Cardiac muscle cell (in vitro differentiated cells and primary cell): Measurements from ENCODE around the gene PAF1. TPM values are rescaled to one million over a fixed set of nuclear protein-coding genes. Genes with fewer than 3 reads are reported as not detected.
"Not testable (repeated sequence)": the region's sequence is repeated elsewhere in the genome, so short reads cannot be mapped to it uniquely, and the experiment has no call there.

Experiments used
- DNase-seq, 2 donors: peaks; one replicate each; pipeline versions ENCODE4 v3.0.0 to v3.0.0-alpha.2; 2010 to 2017; ENCODE audit warnings: low read depth in 1 of 2, low spot score in 1 of 2
- H3K27ac ChIP-seq: fragments of 200-600 bp; sonication (generic); 2 replicates; pipeline ENCODE4 v1.5.1; 2016
- H3K27me3 ChIP-seq: fragments of 200-600 bp; sonication (generic); 2 replicates; pipeline ENCODE4 v1.6.0; 2016; ENCODE audit warnings: control low read depth
- H3K36me3 ChIP-seq: fragments of 200-600 bp; sonication (generic); 2 replicates; pipeline ENCODE4 v1.5.1; 2016; ENCODE audit warnings: control low read depth
- H3K4me1 ChIP-seq: fragments of 200-600 bp; sonication (generic); 2 replicates; pipeline ENCODE4 v1.8.1; 2017; ENCODE audit warnings: low read depth, mild to moderate bottlenecking, mixed run types
- H3K4me3 ChIP-seq: fragments of 200-600 bp; sonication (generic); 2 replicates; pipeline ENCODE4 v1.5.1; 2016; ENCODE audit warnings: mild to moderate bottlenecking
- H3K9me3 ChIP-seq: fragments of 200-600 bp; sonication (generic); 2 replicates; pipeline ENCODE4 v1.5.1; 2017; ENCODE audit warnings: low read depth, mild to moderate bottlenecking, control low read depth
- CTCF ChIP-seq: IDR thresholded peaks from 2 replicates; pipeline ENCODE4 v1.5.1; 2012; ENCODE audit warnings: low read depth, mild to moderate bottlenecking, low read length
- polyA plus RNA-seq: library from polyadenylated mRNA; unstranded; fragments of >200 nt; fragmentation: Nextera tagmentation; extraction: Ambion mirVana; gene quantifications from 2 replicates; pipeline ENCODE4 v1.2.1, GENCODE V29; 2016
- total RNA-seq: library from RNA; depleted of rRNA; stranded (reverse); fragments of >200 nt; gene quantifications from 2 replicates; pipeline ENCODE4 v1.2.3, GENCODE V29; 2016

Gene PAF1
- total and polyA plus RNA-seq, 2 experiments from 2014 or later, result 61.9 to 78.3 TPM

GRCh38 chr19:39341129-39341718, 49.7 kb downstream of the PAF1 start:
- TF ChIP-seq CTCF, result no peak
- Histone ChIP-seq H3K4me3 (peak overlapping the region; percentile 84), H3K9me3 (no peaks in the 10 kb centered on the region), H3K27me3 (no peaks in the 10 kb centered on the region), H3K4me1 (peaks cover 6% of the 10 kb centered on the region), H3K27ac (peak overlapping the region; percentile 80), H3K36me3 (no peaks in the 10 kb centered on the region)
- DNase-seq, result peak; percentile 38 to 52

GRCh38 chr19:39340156-39340555, 50.8 kb downstream of the PAF1 start:
- H3K36me3 ChIP-seq, H3K4me3 ChIP-seq, DNase-seq, H3K4me1 ChIP-seq, H3K27me3 ChIP-seq, H3K27ac ChIP-seq, H3K9me3 ChIP-seq: not testable (repeated sequence)

- Histone ChIP-seq H3K27me3 (no peaks in the 10 kb centered on the region), H3K9me3 (no peaks in the 10 kb centered on the region), H3K4me1 (peaks cover 6% of the 10 kb centered on the region), H3K4me3 (no peak overlapping the region), H3K27ac (no peak overlapping the region), H3K36me3 (no peaks in the 10 kb centered on the region)
- DNase-seq, result no peak
- TF ChIP-seq CTCF, result no peak
These were observed 51.2 kb downstream of the PAF1 start for GRCh38 chr19:39339674-39340073.

- DNase-seq, result no peak
- no peaks in the 10 kb centered on the region for H3K27me3 ChIP-seq
- no peak overlapping the region for H3K27ac ChIP-seq
- H3K9me3 ChIP-seq, result no peaks in the 10 kb centered on the region
- no peak for TF ChIP-seq CTCF
- no peaks in the 10 kb centered on the region for H3K4me1 ChIP-seq
- no peaks in the 10 kb centered on the region for H3K36me3 ChIP-seq
- no peak overlapping the region for H3K4me3 ChIP-seq
These were observed 54.4 kb downstream of the PAF1 start for GRCh38 chr19:39336483-39336882.

Other genes starting within 250 kb of the PAF1 start
- 10.3 and 16.1 TPM in 2 replicates for gene NCCRP1, start 194.1 kb downstream of the PAF1 start, total RNA-seq
- 10.0 and 17.5 TPM in 2 replicates for gene NCCRP1, start 194.1 kb downstream of the PAF1 start, polyA plus RNA-seq
- gene SYCN, start 186.8 kb downstream of the PAF1 start, total RNA-seq, result not detected in 2 replicates
- not detected in 2 replicates for gene SYCN, start 186.8 kb downstream of the PAF1 start, polyA plus RNA-seq
- not detected in 2 replicates for gene IFNL3, start 146.1 kb downstream of the PAF1 start, total RNA-seq
- not detected in 2 replicates for gene IFNL3, start 146.1 kb downstream of the PAF1 start, polyA plus RNA-seq
- gene IFNL4, start 142.2 kb downstream of the PAF1 start, total RNA-seq, result not detected in 2 replicates
- 0.17 TPM in 1 of 2 replicates, not detected in the other for gene IFNL4, start 142.2 kb downstream of the PAF1 start, polyA plus RNA-seq
- gene IFNL2, start 122.7 kb downstream of the PAF1 start, total RNA-seq, result not detected in 2 replicates
- not detected in 2 replicates for gene IFNL2, start 122.7 kb downstream of the PAF1 start, polyA plus RNA-seq
- not detected in 2 replicates for gene IFNL1, start 94.7 kb downstream of the PAF1 start, total RNA-seq
- gene IFNL1, start 94.7 kb downstream of the PAF1 start, polyA plus RNA-seq, result not detected in 2 replicates
- gene LRFN1, start 70.2 kb downstream of the PAF1 start, total RNA-seq, result 10.3 and 19.4 TPM in 2 replicates
- 12.4 and 18.6 TPM in 2 replicates for gene LRFN1, start 70.2 kb downstream of the PAF1 start, polyA plus RNA-seq
- not detected in 2 replicates for gene GMFG, start 55.1 kb downstream of the PAF1 start, total RNA-seq
- gene GMFG, start 55.1 kb downstream of the PAF1 start, polyA plus RNA-seq, result 2.3 and 3.2 TPM in 2 replicates
- 158 and 183 TPM in 2 replicates for gene SAMD4B, start 48.7 kb downstream of the PAF1 start, total RNA-seq
- gene SAMD4B, start 48.7 kb downstream of the PAF1 start, polyA plus RNA-seq, result 120 and 139 TPM in 2 replicates
- gene MED29, start 272 bp upstream of the PAF1 start, total RNA-seq, result 43.8 and 70.6 TPM in 2 replicates
- gene MED29, start 272 bp upstream of the PAF1 start, polyA plus RNA-seq, result 59.6 and 67.3 TPM in 2 replicates
- 13.6 and 14.6 TPM in 2 replicates for gene ZFP36, start 15.7 kb upstream of the PAF1 start, total RNA-seq
- gene ZFP36, start 15.7 kb upstream of the PAF1 start, polyA plus RNA-seq, result 51.2 and 53.4 TPM in 2 replicates
- gene PLEKHG2, start 21.6 kb upstream of the PAF1 start, total RNA-seq, result 40.7 and 45.4 TPM in 2 replicates
- gene PLEKHG2, start 21.6 kb upstream of the PAF1 start, polyA plus RNA-seq, result 30.5 and 40.0 TPM in 2 replicates
- 369 and 374 TPM in 2 replicates for gene RPS16, start 44.8 kb upstream of the PAF1 start, total RNA-seq
- 508 and 542 TPM in 2 replicates for gene RPS16, start 44.8 kb upstream of the PAF1 start, polyA plus RNA-seq
- gene SUPT5H, start 54.5 kb upstream of the PAF1 start, total RNA-seq, result 106 and 156 TPM in 2 replicates
- 145 and 185 TPM in 2 replicates for gene SUPT5H, start 54.5 kb upstream of the PAF1 start, polyA plus RNA-seq
- 80.4 and 108 TPM in 2 replicates for gene TIMM50, start 89.7 kb upstream of the PAF1 start, total RNA-seq
- 93.3 and 101 TPM in 2 replicates for gene TIMM50, start 89.7 kb upstream of the PAF1 start, polyA plus RNA-seq
- gene DLL3, start 107.8 kb upstream of the PAF1 start, total RNA-seq, result 8.0 and 11.7 TPM in 2 replicates
- 12.2 and 13.9 TPM in 2 replicates for gene DLL3, start 107.8 kb upstream of the PAF1 start, polyA plus RNA-seq
- 2.0 and 4.3 TPM in 2 replicates for gene SELENOV, start 124.0 kb upstream of the PAF1 start, total RNA-seq
- 1.3 and 2.5 TPM in 2 replicates for gene SELENOV, start 124.0 kb upstream of the PAF1 start, polyA plus RNA-seq
- 9.5 and 17.5 TPM in 2 replicates for gene EID2B, start 141.7 kb upstream of the PAF1 start, total RNA-seq
- gene EID2B, start 141.7 kb upstream of the PAF1 start, polyA plus RNA-seq, result 8.4 and 14.1 TPM in 2 replicates
- gene EID2, start 149.1 kb upstream of the PAF1 start, total RNA-seq, result 20.3 and 44.5 TPM in 2 replicates
- gene EID2, start 149.1 kb upstream of the PAF1 start, polyA plus RNA-seq, result 70.2 and 75.0 TPM in 2 replicates
- not detected in 2 replicates for gene LGALS13, start 211.4 kb upstream of the PAF1 start, total RNA-seq
- gene LGALS13, start 211.4 kb upstream of the PAF1 start, polyA plus RNA-seq, result not detected in 2 replicates